ENCODE results near the gene APCDD1L.

DNA sequence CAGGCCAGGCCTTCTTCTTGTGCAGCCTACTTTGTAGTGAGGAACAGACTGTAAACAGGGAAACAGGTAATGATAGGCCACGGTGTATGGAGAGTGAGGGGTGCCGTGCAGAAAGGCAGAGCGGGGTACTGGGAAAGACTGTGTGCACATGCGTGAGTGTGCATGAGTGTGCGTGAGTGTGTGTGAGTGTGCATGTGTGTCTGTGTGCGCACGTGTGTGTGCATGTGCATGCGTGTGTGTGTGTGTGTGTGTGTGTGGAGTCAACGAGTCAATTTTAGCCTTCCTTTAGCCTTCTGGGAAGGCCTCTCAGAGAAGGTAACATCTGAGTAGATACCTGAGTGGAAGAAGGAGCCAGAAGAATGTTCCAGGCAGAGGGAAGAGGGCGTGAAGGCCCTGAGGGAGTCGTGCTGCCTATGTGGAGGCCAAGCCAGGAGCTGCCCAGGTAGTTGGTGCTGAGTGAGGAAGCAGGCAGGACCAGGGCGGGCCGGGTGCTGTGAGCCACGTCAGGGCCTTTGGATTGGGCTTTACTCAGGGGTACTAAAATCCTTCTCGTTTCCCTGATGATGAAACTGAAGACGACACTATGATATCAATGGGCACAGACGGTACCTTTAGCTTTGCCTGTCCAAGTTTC, 6.3 kb downstream of the APCDD1L start:
- TF ChIP-seq CTCF (IDR thresholded peaks at IDR 0.05; ENCODE audit: insufficient read depth, low read length, poor library complexity, severe bottlenecking), result no peak
- no peak for TF ChIP-seq EZH2phosphoT487 (conservative IDR thresholded peaks at IDR 0.05; ENCODE audit: low read length)
